Stimulated activated CD4-positive, alpha-beta T cell treated with anti-CD3 and anti-CD28 coated beads, Interleukin-12 subunit alpha, Interleukin-12 subunit beta, amount 100 ng/mL, for 4 hours (primary cell): ENCODE measurements around the gene RAVER1.

ENCODE experiments used
- DNase-seq: peaks from one replicate; pipeline ENCODE4 v3.0.0-alpha.2; 2020

Gene RAVER1

DNA sequence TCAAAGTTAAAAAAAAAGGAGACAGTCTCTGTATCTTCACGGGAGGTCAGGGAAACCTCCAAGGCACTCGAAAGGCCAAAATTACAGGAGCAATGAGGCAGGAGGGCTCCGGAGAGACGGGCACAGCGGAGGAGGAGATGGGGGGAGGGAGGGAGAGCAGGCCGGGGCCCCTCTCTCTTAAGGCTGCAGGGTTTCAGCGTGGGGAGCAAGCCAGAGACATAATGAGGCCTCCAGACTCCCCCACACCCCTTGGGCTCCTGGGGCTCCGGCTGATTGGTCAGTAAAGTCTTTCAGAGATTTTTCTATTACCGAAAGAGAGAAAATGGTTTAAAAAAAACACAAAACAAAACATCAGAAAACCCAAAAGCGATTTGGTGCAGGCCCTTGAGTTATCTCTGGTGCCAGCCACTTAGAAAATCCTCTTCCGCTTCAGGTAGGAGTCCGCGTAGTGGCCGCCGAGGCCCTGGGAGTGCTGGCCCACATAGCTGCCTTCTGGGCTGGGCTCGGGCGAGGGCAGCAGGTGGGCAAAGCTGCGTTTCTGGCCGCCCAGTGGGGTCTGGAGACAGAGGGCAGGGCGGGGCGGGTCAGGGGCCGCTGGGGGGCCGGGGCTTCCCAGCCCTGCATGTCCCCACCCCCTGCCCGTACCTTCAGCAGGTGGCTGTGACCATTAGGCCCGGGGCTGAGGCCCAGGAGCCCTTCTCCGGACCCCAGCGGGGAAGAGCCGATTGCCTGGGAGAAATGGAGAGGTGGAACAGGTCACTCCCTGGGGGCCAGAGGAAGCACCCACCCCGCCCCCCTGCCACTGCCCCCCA is 16.1 kb downstream of the RAVER1 start:
- DNase-seq, result no peak

DNA sequence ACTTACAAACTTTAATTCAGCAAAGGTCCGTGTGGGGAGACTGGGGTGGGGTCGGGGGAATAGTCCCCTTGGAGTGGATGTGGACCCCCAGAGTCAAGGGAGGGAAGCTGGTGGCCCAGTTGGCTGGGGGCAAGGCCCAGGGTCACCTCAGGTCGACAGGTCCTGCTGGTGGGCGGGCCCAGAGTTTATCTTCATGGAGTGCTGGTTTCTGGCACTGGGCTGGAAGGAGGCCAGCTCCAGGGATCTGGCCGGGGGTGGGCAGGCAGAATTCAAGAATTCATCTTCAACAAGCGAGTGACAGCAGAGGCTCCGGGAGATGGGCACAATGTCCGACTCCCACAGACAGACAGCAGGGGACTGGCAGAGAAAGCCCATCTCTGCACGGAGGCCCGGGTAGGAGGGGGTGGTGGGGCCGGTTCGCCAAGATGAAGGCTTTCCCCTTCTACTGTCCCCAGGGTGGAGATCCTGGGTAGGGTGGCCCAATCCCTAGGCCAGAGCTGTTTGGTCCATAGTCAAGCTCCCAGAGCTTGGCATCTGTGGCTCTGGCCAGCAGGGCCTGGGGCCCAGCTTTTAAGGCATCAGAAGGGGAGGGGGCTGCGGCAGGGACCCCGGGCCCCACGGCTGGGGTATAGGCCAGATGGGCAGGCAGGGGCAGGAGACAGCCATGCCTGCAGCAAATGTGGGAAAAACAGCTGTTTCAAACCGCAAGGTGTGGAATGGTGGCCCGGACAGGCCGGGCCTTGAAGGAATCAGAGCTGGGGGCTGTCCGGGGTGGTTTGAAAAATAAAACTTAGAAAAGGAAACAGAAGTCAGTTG is 16.9 kb downstream of the RAVER1 start:
- DNase-seq, result no peak

DNA sequence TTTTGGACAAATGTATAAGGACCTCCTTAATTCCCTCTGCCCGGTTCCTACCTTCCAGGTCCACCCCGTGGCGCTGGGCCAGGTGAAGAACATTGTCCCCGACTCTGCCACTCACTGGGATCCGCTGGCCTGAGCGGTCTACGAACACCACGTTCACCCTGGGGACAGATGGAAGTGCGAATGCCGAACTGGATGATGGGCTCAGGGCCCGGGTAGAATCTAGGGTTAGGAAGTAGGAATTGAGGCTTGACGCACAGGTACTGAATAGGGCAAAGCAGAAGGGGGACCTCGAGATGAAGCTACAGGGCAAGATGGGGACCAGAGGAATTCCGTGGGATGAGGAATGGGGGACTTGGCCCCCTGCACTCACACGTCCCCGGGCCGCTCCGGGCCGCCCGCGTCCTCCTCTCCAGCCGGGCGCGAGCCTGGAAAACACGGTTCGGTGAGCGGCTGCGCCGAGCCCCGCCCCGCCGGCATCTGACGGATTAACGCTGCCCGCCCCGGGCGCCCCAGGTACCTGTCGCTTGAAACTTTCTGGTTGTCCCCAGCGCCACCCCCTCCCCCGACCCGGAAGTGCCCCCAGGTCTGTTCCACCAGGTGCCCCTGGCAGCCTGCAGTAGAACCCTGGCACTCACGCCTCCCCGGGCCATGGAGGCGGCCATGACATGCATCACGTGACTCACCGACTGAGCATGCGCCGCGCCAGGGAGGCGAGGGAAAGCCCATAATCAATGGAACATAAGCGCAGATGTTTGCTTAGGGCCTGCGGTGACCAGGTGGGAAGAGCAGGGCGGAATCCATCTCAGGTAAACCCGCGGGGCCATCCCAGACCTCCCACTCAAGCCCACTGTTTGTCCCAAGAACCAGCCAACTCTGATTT is 17.8 kb downstream of the RAVER1 start, which contains the start of gene FDX2:
Gene FDX2, minus strand, starts transcription at position 681 of the 880 bp plus-strand sequence. Its CDS starts 19 bp downstream, at position 662.
- peak; percentile 95 for DNase-seq

DNA sequence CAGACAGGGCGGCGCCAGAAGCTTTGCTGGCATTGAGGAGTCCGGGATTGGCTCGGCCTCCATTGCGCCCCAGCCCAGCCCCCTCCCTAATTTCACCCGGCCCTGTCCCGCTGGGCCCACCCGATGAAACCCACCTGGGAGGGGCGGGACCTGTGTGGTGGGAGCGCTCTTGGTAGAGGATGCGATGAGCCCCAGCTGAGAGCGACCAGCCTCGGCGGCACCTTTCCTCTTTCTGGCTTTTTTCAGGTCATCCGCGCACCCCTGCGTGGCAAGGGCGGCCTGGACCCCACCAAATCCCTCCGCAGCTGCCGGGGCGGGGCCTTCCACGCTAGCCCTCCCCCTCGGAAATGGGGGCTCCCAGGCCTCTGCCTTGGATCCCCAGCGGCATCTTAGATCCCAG is 23.9 kb downstream of the RAVER1 start, which contains the start of gene ZGLP1:
Gene ZGLP1, minus strand, starts transcription at position 393 of the 400 bp plus-strand sequence.
- no peak for DNase-seq

DNA sequence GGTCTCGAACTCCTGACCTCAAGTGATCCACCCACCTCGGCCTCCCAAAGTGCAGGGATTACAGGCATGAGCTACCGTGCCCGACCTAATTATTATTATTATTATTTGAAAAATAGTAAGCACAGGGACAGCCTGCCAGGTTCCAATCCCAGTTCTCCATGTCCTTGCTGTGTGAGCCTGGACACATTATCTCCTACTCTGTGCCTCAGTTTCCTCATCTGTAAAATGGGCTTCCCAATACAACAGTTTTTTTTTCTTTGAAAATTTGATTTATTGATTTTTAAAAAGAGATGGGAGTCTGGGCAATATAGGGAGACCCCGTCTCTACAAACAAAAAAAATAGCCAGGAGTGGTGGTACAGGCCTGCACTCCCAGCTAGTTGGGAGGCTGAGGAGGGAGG is 27.0 kb downstream of the RAVER1 start:
- no peak for DNase-seq

DNA sequence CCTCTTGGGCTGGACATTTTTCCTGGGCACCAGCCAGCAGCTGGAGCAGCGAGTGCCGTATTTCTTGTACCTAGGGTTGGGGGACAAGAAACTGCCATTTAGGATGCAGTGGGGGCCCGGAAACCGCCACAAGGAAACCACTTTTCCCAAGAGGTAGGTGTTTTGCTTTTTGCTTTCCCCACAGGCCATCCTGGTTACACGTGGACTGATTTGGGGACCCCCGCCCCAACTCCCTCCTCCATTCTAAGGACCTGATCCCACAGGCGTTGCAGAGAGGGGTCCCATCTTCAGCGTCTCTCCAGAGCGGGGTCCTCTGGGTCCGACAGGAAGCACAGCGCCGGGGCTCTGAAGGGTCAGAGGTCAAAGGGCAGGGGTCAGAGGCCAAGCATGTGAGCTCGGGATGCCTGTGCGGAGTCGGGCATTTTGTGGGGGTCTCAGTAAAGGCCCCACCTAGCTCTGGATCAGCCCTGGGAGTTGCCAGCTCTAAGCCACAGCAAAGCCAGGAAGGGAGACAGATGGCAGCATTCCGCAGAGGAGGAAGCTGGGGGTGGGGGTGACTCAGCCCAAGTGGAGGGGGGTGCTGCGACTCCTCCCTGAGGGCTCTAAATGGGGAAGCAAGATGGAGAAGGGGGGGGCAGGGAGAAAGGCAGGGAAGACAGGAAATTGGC is 28.1 kb downstream of the RAVER1 start:
- DNase-seq, result no peak

DNA sequence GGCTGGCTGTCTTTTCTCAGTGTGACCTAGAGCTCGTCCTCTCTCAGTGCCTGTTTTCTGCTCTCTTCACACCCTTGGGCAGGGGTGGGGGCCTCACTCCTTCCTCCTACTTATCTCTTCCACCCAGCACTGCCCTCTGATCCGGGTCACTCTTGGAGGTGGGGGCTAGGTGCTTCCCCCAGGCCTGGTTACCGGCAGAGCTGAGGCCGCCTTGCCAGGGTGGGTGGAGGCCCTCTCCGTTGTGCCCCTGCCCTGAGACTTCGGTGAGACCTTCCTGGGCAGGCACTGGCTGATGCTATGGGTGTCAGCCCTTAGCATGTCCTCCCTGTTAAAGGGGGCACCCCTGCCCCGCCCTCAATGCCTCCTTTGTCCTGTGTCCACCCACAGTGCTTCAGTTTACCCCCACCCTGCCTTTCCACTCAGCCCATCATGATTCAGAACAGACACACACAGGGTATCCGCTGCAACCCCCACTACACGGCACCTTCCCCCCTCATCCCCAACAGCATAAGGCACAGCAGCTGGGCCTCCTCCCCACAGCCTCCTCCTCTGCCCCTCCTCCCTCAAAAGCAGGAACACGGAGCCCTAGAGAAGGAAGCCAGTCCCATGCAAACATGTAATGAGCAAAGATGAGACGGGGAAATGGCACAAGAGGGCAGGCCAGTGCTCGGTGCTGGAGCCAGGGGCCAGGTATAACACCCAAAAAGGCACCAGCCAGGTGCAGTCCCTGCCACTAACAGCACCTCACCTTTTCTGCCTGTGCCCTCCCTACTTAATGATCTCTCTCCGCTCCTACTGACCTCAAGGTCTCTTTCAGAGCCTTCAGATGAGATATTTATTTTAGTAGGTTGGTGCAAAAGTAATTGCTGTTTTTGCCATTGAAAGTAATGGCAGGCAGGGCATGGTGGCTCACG is 33.5 kb downstream of the RAVER1 start:
- DNase-seq, result no peak

DNA sequence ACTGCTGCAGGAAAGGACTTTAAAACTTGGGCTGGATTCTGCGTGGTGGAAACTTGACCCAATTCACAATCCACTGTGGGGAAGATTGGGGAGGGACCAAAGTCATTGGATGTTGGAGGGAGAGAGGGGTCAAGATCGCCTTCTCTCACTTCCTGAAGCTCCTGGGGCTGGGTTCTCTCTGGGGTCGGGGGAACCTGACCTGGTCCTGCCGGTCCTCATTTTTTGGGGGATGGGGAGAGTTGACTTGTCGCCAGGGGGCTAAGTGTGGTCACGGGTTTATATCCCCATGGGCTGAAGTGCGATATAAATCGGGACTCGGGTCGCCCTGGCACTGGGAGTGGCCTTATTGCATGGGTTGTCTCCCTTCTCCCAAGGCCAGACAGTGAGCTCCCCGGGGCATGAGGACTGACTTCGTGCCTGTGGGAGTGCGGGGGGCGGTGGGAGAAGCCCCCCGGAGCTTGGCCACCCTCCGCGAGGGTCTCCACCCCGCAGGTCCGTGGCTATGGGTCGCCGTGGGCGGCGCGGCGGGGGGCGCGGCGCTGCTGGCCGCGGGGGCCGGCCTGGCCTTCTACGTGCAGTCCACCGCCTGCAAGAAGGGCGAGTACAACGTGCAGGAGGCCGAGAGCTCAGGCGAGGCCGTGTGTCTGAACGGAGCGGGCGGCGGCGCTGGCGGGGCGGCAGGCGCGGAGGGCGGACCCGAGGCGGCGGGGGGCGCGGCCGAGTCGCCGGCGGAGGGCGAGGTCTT is 37.3 kb downstream of the RAVER1 start:
- no peak for DNase-seq

DNA sequence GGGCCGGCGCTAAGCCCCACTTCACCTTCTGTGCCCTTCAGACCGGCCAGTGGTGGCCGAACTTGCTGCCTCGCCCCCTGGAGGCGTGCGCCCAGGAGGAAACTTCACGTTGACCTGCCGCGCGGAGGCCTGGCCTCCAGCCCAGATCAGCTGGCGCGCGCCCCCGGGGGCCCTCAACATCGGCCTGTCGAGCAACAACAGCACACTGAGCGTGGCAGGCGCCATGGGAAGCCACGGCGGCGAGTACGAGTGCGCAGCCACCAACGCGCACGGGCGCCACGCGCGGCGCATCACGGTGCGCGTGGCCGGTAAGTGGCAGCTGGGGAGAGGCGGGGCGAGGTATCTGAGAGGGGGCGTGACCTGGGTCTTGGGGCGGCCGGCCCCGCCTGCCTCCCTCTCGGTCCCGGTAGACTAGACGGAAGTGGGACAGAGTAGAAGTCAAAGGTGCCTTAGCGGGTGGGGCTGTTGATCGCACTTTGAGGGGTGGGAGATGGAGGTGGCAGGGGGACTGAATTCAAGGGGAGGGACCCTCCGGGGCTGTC is 38.0 kb downstream of the RAVER1 start:
- peak; percentile 44 for DNase-seq

DNA sequence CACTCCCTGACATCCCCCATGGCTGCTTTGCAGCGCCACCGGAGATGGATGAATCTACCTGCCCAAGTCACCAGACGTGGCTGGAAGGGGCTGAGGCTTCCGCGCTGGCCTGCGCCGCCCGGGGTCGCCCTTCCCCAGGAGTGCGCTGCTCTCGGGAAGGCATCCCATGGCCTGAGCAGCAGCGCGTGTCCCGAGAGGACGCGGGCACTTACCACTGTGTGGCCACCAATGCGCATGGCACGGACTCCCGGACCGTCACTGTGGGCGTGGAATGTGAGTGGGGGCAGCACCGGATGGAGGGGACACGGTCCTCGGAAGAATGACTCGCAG is 39.0 kb downstream of the RAVER1 start:
- DNase-seq, result no peak

DNA sequence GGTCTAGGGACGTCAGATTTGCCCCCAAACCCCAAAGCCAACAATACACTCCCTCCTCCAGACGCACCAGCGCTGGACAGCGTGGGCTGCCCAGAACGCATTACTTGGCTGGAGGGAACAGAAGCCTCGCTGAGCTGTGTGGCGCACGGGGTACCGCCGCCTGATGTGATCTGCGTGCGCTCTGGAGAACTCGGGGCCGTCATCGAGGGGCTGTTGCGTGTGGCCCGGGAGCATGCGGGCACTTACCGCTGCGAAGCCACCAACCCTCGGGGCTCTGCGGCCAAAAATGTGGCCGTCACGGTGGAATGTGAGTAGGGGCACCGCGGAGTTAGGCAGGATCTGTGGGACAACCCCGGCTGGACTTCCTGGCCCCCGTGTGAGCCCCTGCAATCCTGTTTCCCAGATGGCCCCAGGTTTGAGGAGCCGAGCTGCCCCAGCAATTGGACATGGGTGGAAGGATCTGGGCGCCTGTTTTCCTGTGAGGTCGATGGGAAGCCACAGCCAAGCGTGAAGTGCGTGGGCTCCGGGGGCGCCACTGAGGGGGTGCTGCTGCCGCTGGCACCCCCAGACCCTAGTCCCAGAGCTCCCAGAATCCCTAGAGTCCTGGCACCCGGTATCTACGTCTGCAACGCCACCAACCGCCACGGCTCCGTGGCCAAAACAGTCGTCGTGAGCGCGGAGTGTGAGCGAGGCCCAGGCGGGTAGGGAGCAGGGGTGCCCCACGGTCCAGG is 39.5 kb downstream of the RAVER1 start:
- DNase-seq, result no peak

DNA sequence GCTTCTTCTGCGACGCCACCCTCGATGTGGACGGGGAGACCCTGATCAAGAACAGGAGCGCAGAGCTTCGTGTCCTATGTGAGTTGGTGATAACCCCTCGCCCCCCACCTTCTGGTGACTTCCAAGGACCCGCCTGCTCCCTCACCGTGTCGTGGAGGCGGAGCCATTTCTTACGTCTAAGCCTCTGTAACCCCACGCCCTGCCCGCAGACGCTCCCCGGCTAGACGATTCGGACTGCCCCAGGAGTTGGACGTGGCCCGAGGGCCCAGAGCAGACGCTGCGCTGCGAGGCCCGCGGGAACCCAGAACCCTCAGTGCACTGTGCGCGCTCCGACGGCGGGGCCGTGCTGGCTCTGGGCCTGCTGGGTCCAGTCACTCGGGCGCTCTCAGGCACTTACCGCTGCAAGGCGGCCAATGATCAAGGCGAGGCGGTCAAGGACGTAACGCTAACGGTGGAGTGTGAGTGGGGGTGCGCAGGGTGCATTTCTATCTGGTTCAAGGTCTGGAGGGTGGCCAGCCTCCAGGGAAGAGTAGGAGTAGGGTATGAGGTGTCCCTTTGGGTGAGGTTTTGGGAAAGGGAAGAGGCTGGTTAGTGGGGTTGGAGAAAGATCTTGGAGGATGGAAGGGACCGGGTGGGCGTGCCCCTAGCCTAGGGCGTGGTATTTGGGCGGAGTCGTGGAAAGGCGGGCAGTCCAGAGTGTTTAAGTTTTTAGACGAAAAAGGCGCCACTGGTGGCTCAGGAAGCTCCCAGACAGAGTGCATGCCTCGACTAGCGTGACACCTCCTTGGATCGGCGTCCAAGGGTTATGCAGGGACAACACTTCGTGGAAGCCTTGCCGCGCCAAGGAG is 40.3 kb downstream of the RAVER1 start:
- DNase-seq, result no peak

DNA sequence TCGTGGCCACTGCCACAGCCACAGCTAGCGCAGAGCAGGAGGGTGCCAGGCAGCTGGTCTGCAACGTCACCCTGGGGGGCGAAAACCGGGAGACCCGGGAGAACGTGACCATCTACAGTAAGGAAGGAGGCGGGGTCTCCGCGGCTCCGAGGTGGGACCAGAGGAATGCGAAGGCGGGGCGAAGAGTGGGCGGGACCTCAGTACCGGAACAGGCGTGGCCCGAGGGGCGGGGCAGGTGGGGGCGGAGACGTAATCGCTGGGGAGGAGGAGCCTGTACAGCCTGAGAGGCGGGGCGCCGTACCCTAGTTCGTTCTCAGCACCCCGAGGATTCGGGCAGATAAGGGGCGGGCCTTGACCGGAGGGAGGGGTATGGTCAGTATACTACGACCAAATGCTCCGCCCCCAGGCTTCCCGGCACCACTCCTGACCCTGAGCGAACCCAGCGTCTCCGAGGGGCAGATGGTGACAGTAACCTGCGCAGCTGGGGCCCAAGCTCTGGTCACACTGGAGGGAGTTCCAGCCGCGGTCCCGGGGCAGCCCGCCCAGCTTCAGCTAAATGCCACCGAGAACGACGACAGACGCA is 41.0 kb downstream of the RAVER1 start:
- DNase-seq, result peak; percentile 66

DNA sequence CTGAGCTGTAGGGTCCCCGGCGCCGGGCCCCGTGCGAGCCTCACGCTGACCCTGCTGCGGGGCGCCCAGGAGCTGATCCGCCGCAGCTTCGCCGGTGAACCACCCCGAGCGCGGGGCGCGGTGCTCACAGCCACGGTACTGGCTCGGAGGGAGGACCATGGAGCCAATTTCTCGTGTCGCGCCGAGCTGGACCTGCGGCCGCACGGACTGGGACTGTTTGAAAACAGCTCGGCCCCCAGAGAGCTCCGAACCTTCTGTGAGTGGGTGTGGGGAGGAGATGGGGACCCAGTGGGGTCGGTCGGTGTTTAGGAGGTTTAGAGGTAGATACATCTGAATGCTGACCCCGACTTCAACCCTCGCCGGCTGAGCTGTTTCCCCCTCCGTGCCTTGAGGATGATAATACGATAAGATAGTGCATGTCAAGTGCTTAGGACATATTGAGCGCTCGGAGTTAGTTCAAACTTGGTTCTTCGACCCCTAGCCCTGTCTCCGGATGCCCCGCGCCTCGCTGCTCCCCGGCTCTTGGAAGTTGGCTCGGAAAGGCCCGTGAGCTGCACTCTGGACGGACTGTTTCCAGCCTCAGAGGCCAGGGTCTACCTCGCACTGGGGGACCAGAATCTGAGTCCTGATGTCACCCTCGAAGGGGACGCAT is 41.6 kb downstream of the RAVER1 start:
- no peak for DNase-seq

DNA sequence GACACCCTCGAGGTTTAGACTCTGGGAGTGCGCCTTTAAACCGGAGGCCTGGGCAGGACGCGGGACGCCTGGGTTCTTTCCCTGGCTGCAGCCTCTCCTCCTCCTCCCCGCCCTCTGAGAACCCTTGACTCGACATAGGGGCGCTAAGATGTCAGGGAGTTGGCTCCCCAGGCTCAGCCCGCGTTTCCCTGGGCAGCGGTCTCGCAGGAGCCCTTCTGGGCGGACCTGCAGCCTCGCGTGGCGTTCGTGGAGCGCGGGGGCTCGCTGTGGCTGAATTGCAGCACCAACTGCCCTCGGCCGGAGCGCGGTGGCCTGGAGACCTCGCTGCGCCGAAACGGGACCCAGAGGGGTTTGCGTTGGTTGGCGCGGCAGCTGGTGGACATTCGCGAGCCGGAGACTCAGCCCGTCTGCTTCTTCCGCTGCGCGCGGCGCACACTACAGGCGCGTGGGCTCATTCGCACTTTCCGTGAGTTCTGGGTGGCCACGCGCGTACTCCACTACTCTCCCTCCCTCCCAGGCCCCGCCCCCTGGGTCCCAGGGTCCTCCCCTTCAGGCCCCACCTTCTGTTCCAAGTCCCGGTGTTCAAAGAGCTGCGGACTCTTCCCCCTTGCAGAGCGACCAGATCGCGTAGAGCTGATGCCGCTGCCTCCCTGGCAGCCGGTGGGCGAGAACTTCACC is 42.3 kb downstream of the RAVER1 start:
- DNase-seq, result peak; percentile 44

DNA sequence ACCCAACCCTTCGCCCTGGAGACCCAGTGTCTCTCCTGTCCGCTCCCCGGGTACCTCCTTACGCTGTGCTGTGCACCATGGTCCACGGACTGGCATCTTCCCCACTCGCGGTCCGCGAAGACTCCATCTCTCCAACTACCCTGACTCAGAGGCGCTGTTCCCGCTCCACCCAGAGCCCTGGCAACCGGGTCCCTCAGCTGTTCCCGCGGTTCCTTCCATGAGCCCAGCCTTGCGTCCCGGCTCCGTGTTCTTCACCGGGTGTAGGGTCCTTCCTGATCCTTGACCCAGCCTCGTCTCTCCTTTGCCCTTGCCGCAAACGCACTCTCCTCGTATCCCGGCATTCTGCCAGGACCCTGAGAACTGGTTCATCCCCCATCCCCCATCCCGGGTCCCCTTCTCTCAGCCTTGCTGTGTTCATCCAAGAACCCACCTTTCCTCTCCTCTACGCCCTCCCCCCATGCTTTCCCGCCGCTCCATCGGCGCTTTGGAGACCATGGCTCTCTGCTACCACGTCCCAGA is 42.9 kb downstream of the RAVER1 start:
- no peak for DNase-seq

DNA sequence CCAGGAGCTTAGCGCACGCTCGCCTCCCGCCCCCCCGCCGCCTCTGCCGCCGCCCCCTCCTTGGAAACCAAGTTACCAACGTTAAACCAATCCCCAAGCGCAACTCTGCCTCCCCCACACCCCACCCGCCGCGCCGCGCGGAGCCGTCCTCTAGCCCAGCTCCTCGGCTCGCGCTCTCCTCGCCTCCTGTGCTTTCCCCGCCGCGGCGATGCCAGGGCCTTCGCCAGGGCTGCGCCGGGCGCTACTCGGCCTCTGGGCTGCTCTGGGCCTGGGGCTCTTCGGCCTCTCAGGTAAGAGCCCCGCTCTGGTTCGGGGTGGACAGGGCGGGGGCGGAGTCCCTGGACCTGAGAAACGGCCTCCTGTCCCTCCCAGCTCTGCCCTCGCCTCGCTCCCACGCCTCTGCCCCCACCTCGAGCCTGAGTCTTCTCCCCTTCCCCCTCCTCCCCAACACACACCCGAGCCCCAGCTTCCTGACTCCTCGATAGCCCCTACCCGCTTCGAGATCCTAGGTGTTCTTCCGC is 43.4 kb downstream of the RAVER1 start, which contains the start of gene ICAM5:
Gene ICAM5, plus strand, starts transcription at position 117 of the 521 bp plus-strand sequence. Its CDS starts 92 bp downstream, at position 209.
- peak; percentile 54 for DNase-seq
